GM23248 (cell line): ENCODE data around the gene CFAP54.

Source experiments
- EZH2 ChIP-seq: fragments of 200-600 bp; sonication (generic); IDR thresholded peaks from 2 replicates; pipeline ENCODE4 v1.6.1; 2018; ENCODE audit warnings: antibody characterized with exemption, mild to moderate bottlenecking; ENCODE audit not compliant: insufficient read depth, poor library complexity, severe bottlenecking
- EZH2phosphoT487 ChIP-seq: fragments of 200-600 bp; sonication (generic); IDR thresholded peaks from 2 replicates; pipeline ENCODE4 v1.6.1; 2018; ENCODE audit warnings: antibody characterized with exemption, moderate library complexity, mild to moderate bottlenecking, low read depth; ENCODE audit not compliant: insufficient read depth

GRCh38 chr12:96482086-96482485, 7.3 kb upstream of the CFAP54 start:
- TF ChIP-seq EZH2 (no peak), EZH2phosphoT487 (no peak)
